HG03097 (cell line): Measurements from ENCODE around the gene IFNE.
A peak's percentile ranks its signal among the peaks of the same experiment; 100 is the strongest.

ENCODE experiments used
- ATAC-seq: cut with Tn5 transposase; IDR thresholded peaks from one replicate; pipeline ENCODE4 v1.9.1; 2021; ENCODE audit not compliant: unreplicated experiment, low FRiP score

The IFNE gene

DNA sequence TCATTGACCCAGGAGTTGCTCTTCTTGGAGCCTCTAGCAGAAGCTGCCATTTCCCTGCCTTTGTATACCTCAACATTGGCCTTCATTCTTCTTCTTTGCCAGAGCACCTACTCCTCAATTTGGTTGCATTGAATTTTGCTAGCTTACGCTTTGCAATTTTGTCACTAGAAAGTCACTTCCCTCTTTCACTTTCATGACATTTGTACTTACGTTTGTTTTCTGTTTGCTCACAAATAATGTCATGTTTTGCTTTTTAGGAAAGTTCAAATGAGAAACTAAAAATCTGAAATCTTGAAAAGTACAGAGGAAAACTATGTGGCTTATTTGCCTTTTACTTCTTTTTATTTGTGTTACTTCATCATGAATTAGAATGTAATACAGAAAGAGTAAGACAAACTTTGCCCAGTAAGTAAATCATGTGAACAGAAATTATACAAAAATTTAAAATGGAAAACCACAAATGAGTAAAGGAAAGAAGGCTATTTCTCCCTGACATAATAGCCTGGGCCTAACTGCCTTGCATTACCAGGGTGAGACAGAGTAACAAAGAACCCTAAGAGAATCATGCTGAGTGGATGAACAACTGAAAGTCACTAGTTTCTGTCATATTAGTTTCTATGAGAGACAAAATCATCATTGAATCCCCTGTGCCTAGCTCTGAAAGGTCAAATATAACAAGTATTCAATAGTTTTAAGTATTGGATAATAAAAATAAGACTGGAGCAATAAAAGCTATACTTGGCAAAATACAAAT is 49.3 kb downstream of the IFNE start:
- peak; percentile 51 for ATAC-seq
